ENCODE data around the gene CCDC47.

The CCDC47 gene

GRCh38 chr17:63773272-63774140 is at the start of gene CCDC47:
Gene CCDC47, minus strand, starts transcription at chr17:63773597. Its CDS starts 7,422 bp downstream, at chr17:63766175.
- DNase-seq (ENCODE audit: low spot score in 2 of 2), result peak; percentile 95 to 98
- Mint-ChIP-seq H3K27me3 (no peaks in the 10 kb centered on the region), H3K4me1 (peaks cover 58% of the 10 kb centered on the region), H3K9me3 (no peaks in the 10 kb centered on the region), H3K27ac (ENCODE audit: low read depth) (peak within 1 kb of the TSS; percentile 97), H3K36me3 (ENCODE audit: insufficient read depth) (peaks cover 35% of the 10 kb centered on the region), H3K4me3 (peak within 1 kb of the TSS; percentile 99)
- peak; percentile 92 for ATAC-seq (replicated peaks; ENCODE audit: extremely low read depth, poor library complexity, severe bottlenecking)

DNA sequence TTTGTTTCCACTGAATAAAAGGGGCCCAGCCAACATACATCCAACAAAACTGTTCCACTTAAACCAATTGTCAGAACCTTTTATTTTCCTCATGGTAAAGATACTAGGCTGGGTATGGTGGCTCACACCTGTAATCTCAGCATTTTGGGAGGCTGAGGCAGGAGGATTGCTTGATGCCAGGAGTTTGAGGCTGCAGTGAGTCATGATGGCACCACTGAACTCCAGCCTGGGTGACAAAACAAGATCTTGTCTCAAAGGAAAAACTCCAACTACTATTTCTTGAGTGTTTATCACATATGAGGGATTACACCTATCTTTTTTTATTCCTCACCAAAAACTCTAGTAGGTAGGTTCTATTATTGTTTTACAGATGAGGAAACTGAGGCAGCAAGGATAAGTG is 49.1 kb upstream of the CCDC47 start:
- peaks cover 62% of the 10 kb centered on the region for H3K4me1 Mint-ChIP-seq
- ATAC-seq (replicated peaks; ENCODE audit: extremely low read depth, poor library complexity, severe bottlenecking) (no peak), DNase-seq (ENCODE audit: low spot score in 2 of 2) (no peak)
- H3K4me3 Mint-ChIP-seq, result no peak overlapping the region
- no peak overlapping the region for H3K27ac Mint-ChIP-seq (ENCODE audit: low read depth)
- peaks cover 71% of the 10 kb centered on the region for H3K36me3 Mint-ChIP-seq (ENCODE audit: insufficient read depth)
- H3K9me3 Mint-ChIP-seq, result no peaks in the 10 kb centered on the region
- H3K27me3 Mint-ChIP-seq, result no peaks in the 10 kb centered on the region

DNA sequence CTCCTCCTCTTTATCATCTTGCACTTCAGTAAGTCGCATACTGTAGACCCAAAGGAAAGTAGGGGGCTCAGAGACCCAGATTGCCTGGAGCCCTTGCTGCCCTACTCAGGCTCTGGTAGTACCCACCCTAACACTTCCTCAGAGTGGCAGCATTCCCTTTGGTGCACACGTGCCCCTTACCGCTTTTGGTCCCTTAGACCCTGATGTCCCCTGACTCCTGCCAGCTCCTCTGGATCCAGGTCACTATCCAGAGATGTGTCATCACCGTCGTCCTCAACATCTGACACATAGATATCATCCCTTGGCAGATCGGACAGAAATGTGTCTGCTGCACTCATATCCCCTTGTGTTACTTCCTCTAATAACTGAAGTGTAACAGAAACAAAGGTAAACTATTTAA is 48.4 kb upstream of the CCDC47 start:
- H3K4me1 Mint-ChIP-seq, result peaks cover 54% of the 10 kb centered on the region
- H3K27ac Mint-ChIP-seq (ENCODE audit: low read depth), result no peak overlapping the region
- no peak overlapping the region for H3K4me3 Mint-ChIP-seq
- no peaks in the 10 kb centered on the region for H3K9me3 Mint-ChIP-seq
- ATAC-seq (replicated peaks; ENCODE audit: extremely low read depth, poor library complexity, severe bottlenecking) (no peak), DNase-seq (ENCODE audit: low spot score in 2 of 2) (no peak)
- peaks cover 67% of the 10 kb centered on the region for H3K36me3 Mint-ChIP-seq (ENCODE audit: insufficient read depth)
- no peaks in the 10 kb centered on the region for H3K27me3 Mint-ChIP-seq

GRCh38 chr17:63820963-63821561 is 47.7 kb upstream of the CCDC47 start:
- Mint-ChIP-seq H3K36me3 (ENCODE audit: insufficient read depth) (peaks cover 67% of the 10 kb centered on the region), H3K27ac (ENCODE audit: low read depth) (no peak overlapping the region), H3K27me3 (no peaks in the 10 kb centered on the region), H3K9me3 (no peaks in the 10 kb centered on the region), H3K4me3 (no peak overlapping the region), H3K4me1 (peaks cover 47% of the 10 kb centered on the region)
- ATAC-seq (replicated peaks; ENCODE audit: extremely low read depth, poor library complexity, severe bottlenecking), result no peak
- no peak for DNase-seq (ENCODE audit: low spot score in 2 of 2)

- DNase-seq (ENCODE audit: low spot score in 2 of 2) (no peak), ATAC-seq (replicated peaks; ENCODE audit: extremely low read depth, poor library complexity, severe bottlenecking) (no peak)
- H3K9me3 Mint-ChIP-seq, result no peaks in the 10 kb centered on the region
- peaks cover 42% of the 10 kb centered on the region for H3K4me1 Mint-ChIP-seq
- H3K27me3 Mint-ChIP-seq, result no peaks in the 10 kb centered on the region
- H3K4me3 Mint-ChIP-seq, result peak overlapping the region; percentile 37
- H3K36me3 Mint-ChIP-seq (ENCODE audit: insufficient read depth), result peaks cover 75% of the 10 kb centered on the region
- H3K27ac Mint-ChIP-seq (ENCODE audit: low read depth), result no peak overlapping the region
Observed at GRCh38 chr17:63819585-63820537, 46.5 kb upstream of the CCDC47 start.

DNA sequence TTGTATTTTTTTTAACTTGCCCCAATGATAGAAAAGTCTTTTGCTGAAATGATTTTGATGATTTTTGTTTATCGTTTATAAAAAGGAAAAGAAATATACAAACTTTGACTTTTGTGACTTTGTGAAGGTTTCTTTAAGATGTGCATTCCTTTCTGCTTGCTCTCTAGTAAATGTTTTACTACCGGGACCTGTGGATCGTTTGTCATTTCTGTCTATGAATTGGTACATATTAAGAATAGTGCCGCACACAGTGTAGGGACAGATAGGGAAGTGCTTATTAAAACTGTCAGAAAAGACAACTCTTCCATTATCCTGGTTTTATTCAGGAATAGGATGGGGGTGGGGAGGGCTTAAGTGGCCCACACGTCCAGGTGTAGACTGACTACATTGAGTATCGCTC is 45.7 kb upstream of the CCDC47 start:
- ATAC-seq (replicated peaks; ENCODE audit: extremely low read depth, poor library complexity, severe bottlenecking), result no peak
- no peak for DNase-seq (ENCODE audit: low spot score in 2 of 2)
- peaks cover 77% of the 10 kb centered on the region for H3K36me3 Mint-ChIP-seq (ENCODE audit: insufficient read depth)
- no peaks in the 10 kb centered on the region for H3K9me3 Mint-ChIP-seq
- H3K27me3 Mint-ChIP-seq, result no peaks in the 10 kb centered on the region
- no peak overlapping the region for H3K27ac Mint-ChIP-seq (ENCODE audit: low read depth)
- H3K4me1 Mint-ChIP-seq, result peaks cover 36% of the 10 kb centered on the region
- no peak overlapping the region for H3K4me3 Mint-ChIP-seq

DNA sequence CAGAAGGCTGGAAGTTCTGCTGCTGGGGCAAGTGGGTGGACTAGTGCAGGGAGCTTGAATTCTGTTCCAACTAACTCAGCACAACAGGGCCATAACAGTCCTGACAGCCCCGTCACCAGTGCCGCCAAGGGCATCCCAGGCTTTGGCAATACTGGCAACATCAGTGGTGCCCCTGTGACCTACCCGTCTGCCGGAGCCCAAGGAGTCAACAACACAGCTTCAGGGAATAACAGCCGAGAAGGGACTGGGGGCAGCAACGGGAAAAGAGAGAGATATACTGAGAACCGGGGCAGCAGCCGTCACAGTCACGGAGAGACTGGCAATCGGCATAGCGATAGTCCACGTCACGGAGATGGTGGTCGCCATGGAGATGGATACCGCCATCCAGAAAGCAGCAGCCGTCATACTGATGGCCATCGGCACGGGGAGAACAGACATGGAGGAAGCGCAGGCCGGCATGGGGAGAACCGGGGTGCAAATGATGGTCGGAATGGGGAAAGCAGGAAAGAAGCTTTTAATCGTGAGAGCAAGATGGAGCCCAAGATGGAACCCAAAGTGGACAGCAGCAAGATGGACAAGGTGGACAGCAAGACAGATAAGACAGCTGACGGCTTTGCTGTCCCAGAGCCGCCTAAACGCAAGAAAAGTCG is 44.5 kb upstream of the CCDC47 start:
- H3K27me3 Mint-ChIP-seq, result no peaks in the 10 kb centered on the region
- H3K36me3 Mint-ChIP-seq (ENCODE audit: insufficient read depth), result peaks cover 78% of the 10 kb centered on the region
- peaks cover 29% of the 10 kb centered on the region for H3K4me1 Mint-ChIP-seq
- H3K9me3 Mint-ChIP-seq, result no peaks in the 10 kb centered on the region
- DNase-seq (ENCODE audit: low spot score in 2 of 2), result no peak
- ATAC-seq (replicated peaks; ENCODE audit: extremely low read depth, poor library complexity, severe bottlenecking), result no peak
- H3K4me3 Mint-ChIP-seq, result no peak overlapping the region
- H3K27ac Mint-ChIP-seq (ENCODE audit: low read depth), result no peak overlapping the region

DNA sequence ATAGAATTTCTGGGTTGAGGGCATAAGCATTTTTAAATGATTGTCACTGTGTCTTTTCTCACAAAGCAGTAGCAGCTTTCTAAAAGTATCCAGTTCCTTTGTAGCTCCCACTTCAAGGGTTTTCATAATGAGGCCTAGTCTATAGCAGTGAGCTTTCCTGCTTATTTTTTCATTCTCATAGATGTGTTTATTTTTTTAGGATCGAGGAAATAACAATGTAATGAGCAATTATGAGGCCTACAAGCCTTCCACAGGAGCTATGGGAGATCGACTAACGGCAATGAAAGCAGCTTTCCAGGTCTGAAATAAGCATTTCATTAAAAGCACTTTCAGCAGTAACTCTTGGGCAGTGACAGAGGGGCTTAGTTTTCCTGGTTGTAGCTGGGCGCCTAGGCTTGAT is 43.3 kb upstream of the CCDC47 start:
- Mint-ChIP-seq H3K27ac (ENCODE audit: low read depth) (no peak overlapping the region), H3K36me3 (ENCODE audit: insufficient read depth) (peaks cover 75% of the 10 kb centered on the region)

DNA sequence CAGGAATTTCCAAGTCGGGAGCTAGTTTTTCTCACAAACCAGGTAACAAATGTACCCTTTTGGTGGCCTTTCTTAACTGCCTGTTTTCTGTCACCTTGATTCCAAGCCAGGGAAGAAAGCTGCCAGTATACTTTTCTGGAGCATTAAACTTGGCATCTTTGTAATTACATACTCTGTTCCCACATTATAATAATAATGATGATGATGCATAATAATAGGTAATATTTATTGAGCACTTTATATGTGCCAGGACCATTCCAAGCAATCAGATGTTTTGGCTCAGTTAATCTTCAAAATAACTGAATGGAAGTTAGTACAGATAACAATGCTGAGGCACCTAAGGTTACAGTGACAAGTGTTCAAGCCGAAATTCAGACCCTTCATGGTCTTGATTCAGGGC is 42.7 kb upstream of the CCDC47 start:
- H3K4me1 Mint-ChIP-seq, result peaks cover 19% of the 10 kb centered on the region
- ATAC-seq (replicated peaks; ENCODE audit: extremely low read depth, poor library complexity, severe bottlenecking), result no peak
- no peaks in the 10 kb centered on the region for H3K27me3 Mint-ChIP-seq
- H3K9me3 Mint-ChIP-seq, result no peaks in the 10 kb centered on the region
- no peak for DNase-seq (ENCODE audit: low spot score in 2 of 2)
- no peak overlapping the region for H3K4me3 Mint-ChIP-seq
- peaks cover 76% of the 10 kb centered on the region for H3K36me3 Mint-ChIP-seq (ENCODE audit: insufficient read depth)
- no peak overlapping the region for H3K27ac Mint-ChIP-seq (ENCODE audit: low read depth)

More for the DNA sequence above, 43.3 kb upstream of the CCDC47 start:
- Mint-ChIP-seq H3K4me3 (no peak overlapping the region), H3K4me1 (peaks cover 24% of the 10 kb centered on the region), H3K9me3 (no peaks in the 10 kb centered on the region), H3K27me3 (no peaks in the 10 kb centered on the region)
- ATAC-seq (replicated peaks; ENCODE audit: extremely low read depth, poor library complexity, severe bottlenecking) (no peak), DNase-seq (ENCODE audit: low spot score in 2 of 2) (no peak)

DNA sequence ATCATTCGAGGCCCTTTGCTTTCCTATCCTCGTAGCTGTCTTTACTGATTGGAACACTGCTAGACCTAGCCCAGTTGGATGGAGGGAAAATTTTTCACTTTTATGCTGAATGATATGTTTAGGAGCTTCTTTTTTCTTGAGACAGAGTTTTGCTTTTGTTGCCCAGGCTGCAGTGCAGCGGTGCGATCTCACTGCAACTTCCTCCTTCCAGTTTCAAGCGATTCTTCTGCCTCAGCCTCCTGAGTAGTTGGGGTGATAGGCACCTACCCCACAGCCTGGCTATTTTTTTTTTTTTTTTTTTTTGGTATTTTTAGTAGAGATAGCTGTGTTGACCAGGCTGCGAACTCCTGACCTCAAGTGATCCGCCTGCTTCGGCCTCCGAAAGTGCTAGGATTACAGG is 36.6 kb upstream of the CCDC47 start:
- H3K27me3 Mint-ChIP-seq, result no peaks in the 10 kb centered on the region
- no peaks in the 10 kb centered on the region for H3K4me1 Mint-ChIP-seq
- ATAC-seq (replicated peaks; ENCODE audit: extremely low read depth, poor library complexity, severe bottlenecking), result no peak
- no peak overlapping the region for H3K4me3 Mint-ChIP-seq
- no peak for DNase-seq (ENCODE audit: low spot score in 2 of 2)
- no peak overlapping the region for H3K27ac Mint-ChIP-seq (ENCODE audit: low read depth)
- H3K36me3 Mint-ChIP-seq (ENCODE audit: insufficient read depth), result peaks cover 86% of the 10 kb centered on the region
- H3K9me3 Mint-ChIP-seq, result no peaks in the 10 kb centered on the region

- Mint-ChIP-seq H3K27me3 (no peaks in the 10 kb centered on the region), H3K36me3 (ENCODE audit: insufficient read depth) (peaks cover 86% of the 10 kb centered on the region), H3K4me1 (peaks cover 5% of the 10 kb centered on the region), H3K27ac (ENCODE audit: low read depth) (no peak overlapping the region), H3K4me3 (no peak overlapping the region), H3K9me3 (no peaks in the 10 kb centered on the region)
- ATAC-seq (replicated peaks; ENCODE audit: extremely low read depth, poor library complexity, severe bottlenecking) (no peak), DNase-seq (ENCODE audit: low spot score in 2 of 2) (no peak)
Observed at GRCh38 chr17:63805591-63805990, 32.2 kb upstream of the CCDC47 start.

DNA sequence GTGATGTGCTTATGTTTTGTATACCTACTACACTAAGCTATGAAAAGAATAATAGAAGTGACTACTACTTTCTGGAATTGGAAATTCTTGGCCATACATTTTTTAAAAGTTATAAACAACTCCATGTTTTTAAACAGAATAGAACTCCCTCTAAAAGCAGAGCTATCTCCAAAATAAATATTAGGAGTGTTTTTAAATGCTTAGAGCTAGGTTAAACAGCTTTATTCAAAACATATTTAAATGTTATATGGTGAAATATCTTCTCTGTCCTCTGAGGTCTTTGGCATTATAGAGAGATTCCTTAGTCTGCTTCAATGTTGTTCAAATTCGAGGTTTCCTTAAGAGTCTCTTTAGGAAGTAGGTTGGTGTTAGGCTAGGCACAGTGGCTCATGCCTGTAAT is 30.9 kb upstream of the CCDC47 start:
- Mint-ChIP-seq H3K4me3 (no peak overlapping the region), H3K27me3 (no peaks in the 10 kb centered on the region), H3K9me3 (no peaks in the 10 kb centered on the region), H3K27ac (ENCODE audit: low read depth) (no peak overlapping the region), H3K36me3 (ENCODE audit: insufficient read depth) (peaks cover 86% of the 10 kb centered on the region), H3K4me1 (peaks cover 6% of the 10 kb centered on the region)
- no peak for ATAC-seq (replicated peaks; ENCODE audit: extremely low read depth, poor library complexity, severe bottlenecking)
- no peak for DNase-seq (ENCODE audit: low spot score in 2 of 2)

Measured in central memory CD8-positive, alpha-beta T cell (primary cell).